Psoas muscle (tissue), 8 donors: ENCODE data around the gene DHX57. TPM values are rescaled to one million over a fixed set of nuclear protein-coding genes. Genes with fewer than 3 reads are reported as not detected.
A peak's percentile ranks its signal among the peaks of the same experiment; 100 is the strongest.
"Not testable (repeated sequence)": the region's sequence is repeated elsewhere in the genome, so short reads cannot be mapped to it uniquely, and the experiment has no call there.

Experiments used
- ATAC-seq, 4 donors: fragments of 200-7000 bp; cut with Tn5 transposase; one replicate each; pipeline ENCODE4 v1.9.1; 2020; ENCODE audit warnings: moderate library complexity in 3 of 4, mild to moderate bottlenecking in 2 of 4
- DNase-seq, 2 donors: peaks; one replicate each; pipeline ENCODE4 v3.0.0-alpha.2; 2020
- H3K27ac ChIP-seq: fragments of 200-600 bp; one replicate; pipeline ENCODE4 v1.8.0; 2022
- H3K27me3 ChIP-seq, 3 donors: fragments of 200-600 bp in 1 of 3; one replicate each; pipeline versions ENCODE4 v1.6.1 to v1.8.0; 2013 to 2022; ENCODE audit warnings: low read length in 2 of 3, mild to moderate bottlenecking in 2 of 3, moderate library complexity in 1 of 3; ENCODE audit not compliant: insufficient read depth in 3 of 3
- H3K36me3 ChIP-seq, 2 donors: fragments of 200-600 bp in 1 of 2; one replicate each; pipeline versions ENCODE4 v1.6.1 to v1.8.0; 2013 to 2022; ENCODE audit warnings: low read depth in 1 of 2, mild to moderate bottlenecking in 1 of 2, moderate library complexity in 1 of 2; ENCODE audit not compliant: insufficient read depth in 1 of 2
- H3K4me1 ChIP-seq: fragments of 200-600 bp; one replicate; pipeline ENCODE4 v1.8.0; 2022
- H3K4me3 ChIP-seq: fragments of 200-600 bp; one replicate; pipeline ENCODE4 v1.8.0; 2022; ENCODE audit warnings: mild to moderate bottlenecking
- H3K9me3 ChIP-seq: fragments of 200-600 bp; one replicate; pipeline ENCODE4 v1.8.0; 2022
- CTCF ChIP-seq: fragments of 200-600 bp; IDR thresholded peaks from one replicate; pipeline ENCODE4 v1.8.0; 2022; ENCODE audit warnings: antibody characterized with exemption
- WGBS, 3 donors: extraction: QIAGEN DNeasy Blood & Tissue Kit; methylation state at CpG; one replicate each; pipeline versions ENCODE4 v1.1.6 to v1.1.7; 2013; 5-methylcytosine and 5-hydroxymethylcytosine counted together
- intact Hi-C, 2 donors: fragments of 100-400 bp; cut with DNase I; formaldehyde crosslinking; loops; one replicate each; pipeline versions ENCODE4 v1.11.0 to v1.14.2; 2022
- polyA plus RNA-seq, 3 donors: library from polyadenylated mRNA; stranded (reverse); fragments of 200-250 nt; gene quantifications; one replicate each; pipeline ENCODE4 v1.2.3, GENCODE V29; 2013
- total RNA-seq, 4 donors: library from RNA; stranded (reverse); fragmentation: NEBNext Ultra II Directional in 2 of 4; extraction: Animal tissue kit (Norgen Biotek cat#: 25700) in 2 of 4; gene quantifications; one replicate each; pipeline versions ENCODE4 v1.2.1 to v1.2.4, GENCODE V29; 2021 to 2023
- donor health status: healthy with polysubstance abuse.
- donor health status: DM: no; HTN: no; CAD: no; lungs with moderate emphysema.
- donor health status: Bipolar disorder and iron deficiency.
- donor health status: healthy.
- donor health status: DM: yes; HTN: yes; CAD: no.
- donor health status: DM: no; HTN: no; CAD: no.
- donor health status: DM: no; HTN: no; CAD: no.
- donor health status: DM: yes; HTN: yes; CAD: no.

DHX57 gene
- total and polyA plus RNA-seq, 7 donors: 7.7 to 15.3 (median 11.6) TPM

GRCh38 chr2:38763228-38763627 is 112.5 kb downstream of the DHX57 start:
- no peak for DNase-seq
- no peaks in the 10 kb centered on the region for H3K36me3 ChIP-seq
- WGBS, 3 donors: 77 to 84% (median 83%) methylated on average over 2 of the region's 2 CpGs
- no peak overlapping the region for H3K4me3 ChIP-seq
- H3K4me1 ChIP-seq: no peaks in the 10 kb centered on the region
- ATAC-seq: no peak
- H3K27ac ChIP-seq: no peak overlapping the region
- intact Hi-C loops: no loop called here
- TF ChIP-seq CTCF: no peak
- no peaks in the 10 kb centered on the region for H3K27me3 ChIP-seq
- no peaks in the 10 kb centered on the region for H3K9me3 ChIP-seq

- H3K27ac ChIP-seq, H3K9me3 ChIP-seq, H3K27me3 ChIP-seq, H3K36me3 ChIP-seq, H3K4me1 ChIP-seq, DNase-seq, ATAC-seq, intact Hi-C loops, H3K4me3 ChIP-seq: not testable (repeated sequence)
- WGBS, 3 donors: 95 to 98% (median 98%) methylated on average over 9 to 31 of the region's 31 CpGs
Observed at GRCh38 chr2:38755891-38756290, 119.8 kb downstream of the DHX57 start.

- DNase-seq (no peak), ATAC-seq (no peak)
- H3K27ac ChIP-seq: no peak overlapping the region
- H3K27me3 ChIP-seq: no peaks in the 10 kb centered on the region
- TF ChIP-seq CTCF: no peak
- intact Hi-C loops: no loop called here
- WGBS, 3 donors: 55 to 69% (median 56%) methylated on average over 3 of the region's 3 CpGs
- H3K4me1 ChIP-seq: peaks cover 4% of the 10 kb centered on the region
- no peaks in the 10 kb centered on the region for H3K9me3 ChIP-seq
- peaks cover 0 to 5% of the 10 kb centered on the region in 2 donors for H3K36me3 ChIP-seq
- peak overlapping the region; percentile 25 for H3K4me3 ChIP-seq
Observed at GRCh38 chr2:38754506-38754905, 121.2 kb downstream of the DHX57 start.

GRCh38 chr2:38754049-38754448 is 121.7 kb downstream of the DHX57 start:
- H3K9me3 ChIP-seq: no peaks in the 10 kb centered on the region
- peaks cover 8% of the 10 kb centered on the region for H3K4me1 ChIP-seq
- DNase-seq (no peak), ATAC-seq (no peak)
- H3K36me3 ChIP-seq: peaks cover 0 to 9% of the 10 kb centered on the region in 2 donors
- TF ChIP-seq CTCF: no peak
- no peaks in the 10 kb centered on the region for H3K27me3 ChIP-seq
- H3K27ac ChIP-seq: no peak overlapping the region
- no peak overlapping the region for H3K4me3 ChIP-seq
- intact Hi-C loops: no loop called here

- 28 to 31% (median 30%) methylated on average over 17 to 18 of the region's 18 CpGs for WGBS, 3 donors
- no peak for TF ChIP-seq CTCF
- Histone ChIP-seq H3K4me1 (peaks cover 22% of the 10 kb centered on the region), H3K27me3 (no peaks in the 10 kb centered on the region), H3K36me3 (peaks cover 9 to 32% of the 10 kb centered on the region in 2 donors), H3K27ac (peak overlapping the region; percentile 100), H3K9me3 (no peaks in the 10 kb centered on the region), H3K4me3 (peak overlapping the region; percentile 98)
- ATAC-seq (peak in 2 of 4 donors; percentile 0 to 5), DNase-seq (no peak)
- intact Hi-C loops: loop anchor here in 1 of 2 donors (1.0 kb wide), 1 partner anchor 150 kb away; the partner anchor contains the start of gene HNRNPLL
Observed at GRCh38 chr2:38751596-38752410, 123.9 kb downstream of the DHX57 start.
